Esophagus squamous epithelium (tissue), 4 donors: ENCODE data around the gene HMCN2.

Experiments
- CTCF ChIP-seq, 6 experiments: fragments of 450-650 bp in 4 of 6; fragments of 200-600 bp in 2 of 6; sonication (generic) in 2 of 6; IDR thresholded peaks; one replicate each; pipeline ENCODE4 v1.5.1; 2016 to 2019; ENCODE audit warnings: antibody characterized with exemption in 6 of 6, mild to moderate bottlenecking in 4 of 6, moderate library complexity in 4 of 6
- POLR2A ChIP-seq, 4 donors: fragments of 450-650 bp; IDR thresholded peaks; one replicate each; pipeline ENCODE4 v1.6.1; 2017; ENCODE audit warnings: antibody characterized with exemption in 4 of 4, mild to moderate bottlenecking in 4 of 4, moderate library complexity in 3 of 4

- no peak for TF ChIP-seq CTCF (IDR thresholded peaks at IDR 0.05)
- no peak for TF ChIP-seq POLR2A (IDR thresholded peaks at IDR 0.05)
These were observed 142.5 kb downstream of the HMCN2 start for GRCh38 chr9:130407916-130408663.
